ENCODE results near the gene MRPL37. TPM values are rescaled to one million over a fixed set of nuclear protein-coding genes. Genes with fewer than 3 reads are reported as not detected.
"Not testable (repeated sequence)": the region's sequence is repeated elsewhere in the genome, so short reads cannot be mapped to it uniquely, and the experiment has no call there.

The MRPL37 gene
- 144 TPM in 2 replicates for total RNA-seq (2014; rRNA removed; shearing (Covaris generic))

DNA sequence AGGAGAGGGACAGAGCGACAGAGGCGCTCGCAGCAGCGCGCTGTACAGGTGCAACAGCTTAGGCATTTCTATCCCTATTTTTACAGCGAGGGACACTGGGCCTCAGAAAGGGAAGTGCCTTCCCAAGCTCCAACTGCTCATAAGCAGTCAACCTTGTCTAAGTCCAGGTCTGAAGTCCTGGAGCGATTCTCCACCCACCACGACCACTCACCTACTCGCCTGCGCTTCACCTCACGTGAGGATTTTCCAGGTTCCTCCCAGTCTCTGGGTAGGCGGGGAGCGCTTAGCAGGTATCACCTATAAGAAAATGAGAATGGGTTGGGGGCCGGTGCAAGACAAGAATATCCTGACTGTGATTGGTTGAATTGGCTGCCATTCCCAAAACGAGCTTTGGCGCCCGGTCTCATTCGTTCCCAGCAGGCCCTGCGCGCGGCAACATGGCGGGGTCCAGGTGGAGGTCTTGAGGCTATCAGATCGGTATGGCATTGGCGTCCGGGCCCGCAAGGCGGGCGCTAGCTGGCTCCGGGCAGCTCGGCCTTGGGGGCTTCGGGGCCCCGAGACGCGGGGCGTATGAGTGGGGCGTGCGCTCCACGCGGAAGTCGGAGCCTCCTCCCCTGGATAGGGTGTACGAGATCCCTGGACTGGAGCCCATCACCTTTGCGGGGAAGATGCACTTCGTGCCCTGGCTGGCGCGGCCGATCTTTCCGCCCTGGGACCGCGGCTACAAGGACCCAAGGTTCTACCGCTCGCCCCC lies at the start of gene MRPL37, which contains the start of gene CYB5RL:
TSS of gene MRPL37 (plus strand) at position 403 of the 754 bp plus-strand sequence. CDS start at position 480, 77 bp downstream.
TSS of gene CYB5RL (minus strand) at position 266 of the 754 bp plus-strand sequence. CDS start 4,414 bp downstream, outside the sequence.
- DNase-seq (ENCODE audit: low read depth) = peak; percentile 96

DNA sequence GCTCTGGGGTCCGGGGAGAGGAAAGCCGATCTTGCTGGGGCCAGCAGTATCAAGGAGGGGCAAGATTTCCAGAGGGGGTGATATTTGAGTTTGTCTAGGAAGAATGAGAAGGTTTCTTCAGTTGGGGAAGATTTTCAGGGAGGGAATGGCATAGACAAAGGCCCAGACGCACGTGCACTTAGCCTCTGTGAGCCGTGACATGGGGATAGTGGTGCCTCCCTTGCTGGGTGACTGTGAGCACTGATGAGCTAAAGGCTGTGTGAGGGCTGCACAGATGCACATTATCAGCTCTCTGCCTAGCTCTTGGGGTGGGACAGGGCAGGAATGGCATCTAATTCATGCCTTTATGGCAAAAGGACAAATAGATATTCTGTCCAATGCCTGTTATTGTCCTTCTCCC lies 49.0 kb upstream of the MRPL37 start:
- DNase-seq (ENCODE audit: low read depth) = no peak

DNA sequence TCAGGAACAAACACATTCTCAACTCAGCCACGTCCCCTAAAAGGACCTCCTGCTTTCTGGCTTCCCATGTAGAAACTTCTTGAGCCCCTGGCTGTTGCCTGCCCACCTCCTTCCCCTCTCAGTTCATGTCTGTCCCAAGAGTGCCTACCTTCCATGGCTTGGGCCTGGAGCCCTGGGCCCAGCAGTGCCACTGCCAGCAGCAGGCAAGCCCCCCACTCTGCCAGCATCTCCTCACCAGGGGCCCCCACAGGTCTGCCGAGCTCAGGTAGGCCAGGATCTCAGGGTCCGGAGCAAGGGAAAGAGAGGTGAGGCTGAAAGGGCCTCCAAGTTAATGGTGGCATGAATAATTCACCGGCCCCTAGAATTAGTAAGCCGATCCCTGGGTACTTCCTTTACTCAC lies 47.3 kb upstream of the MRPL37 start, which contains the start of gene CDCP2:
TSS of gene CDCP2 (minus strand) at position 305 of the 400 bp plus-strand sequence. CDS start at position 227, 78 bp downstream.
- DNase-seq (ENCODE audit: low read depth) = no peak

DNA sequence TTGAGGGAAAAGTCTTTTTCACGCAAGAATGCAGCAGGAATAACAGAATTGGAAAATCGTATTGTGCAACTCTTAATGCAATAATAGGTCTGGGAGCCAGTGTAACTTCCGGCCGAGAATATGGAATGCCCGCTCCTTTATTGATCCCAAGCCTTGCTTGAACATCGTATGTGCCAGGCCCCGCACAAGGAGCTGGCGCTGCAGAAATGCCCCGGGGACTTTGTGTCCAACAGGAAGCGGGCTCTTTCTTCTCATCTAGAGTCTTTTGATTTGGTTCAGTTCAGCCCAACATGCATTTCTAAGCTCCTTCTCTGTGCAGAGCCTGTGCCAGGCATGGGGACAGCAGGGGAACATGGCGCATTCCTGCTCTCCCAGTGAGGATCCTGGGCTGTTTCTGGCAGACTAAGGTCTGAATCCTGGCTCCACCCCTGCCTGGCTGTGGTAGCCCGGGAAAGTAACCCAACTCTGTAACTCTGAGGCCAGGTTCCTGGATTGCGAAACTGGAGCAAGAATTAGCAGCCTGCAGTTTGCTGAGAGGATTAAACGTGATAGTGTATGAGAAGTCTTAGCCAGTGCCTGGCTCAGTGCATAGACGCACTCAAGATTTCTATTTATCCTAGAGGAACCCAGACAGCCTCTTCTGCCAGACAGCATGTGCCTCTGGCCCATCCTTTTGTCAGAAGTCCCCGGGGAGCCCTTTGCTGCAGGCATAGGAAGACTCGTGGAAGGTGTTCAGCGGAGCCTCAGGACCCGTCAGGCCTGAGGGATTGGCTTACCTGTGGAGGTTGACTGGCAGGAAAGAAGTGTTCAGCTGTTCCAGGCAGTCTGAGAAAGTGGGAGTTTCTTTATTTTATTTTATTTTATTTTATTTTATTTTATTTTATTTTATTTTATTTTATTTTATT lies 46.2 kb upstream of the MRPL37 start:
- DNase-seq (ENCODE audit: low read depth) = peak; percentile 55

DNA sequence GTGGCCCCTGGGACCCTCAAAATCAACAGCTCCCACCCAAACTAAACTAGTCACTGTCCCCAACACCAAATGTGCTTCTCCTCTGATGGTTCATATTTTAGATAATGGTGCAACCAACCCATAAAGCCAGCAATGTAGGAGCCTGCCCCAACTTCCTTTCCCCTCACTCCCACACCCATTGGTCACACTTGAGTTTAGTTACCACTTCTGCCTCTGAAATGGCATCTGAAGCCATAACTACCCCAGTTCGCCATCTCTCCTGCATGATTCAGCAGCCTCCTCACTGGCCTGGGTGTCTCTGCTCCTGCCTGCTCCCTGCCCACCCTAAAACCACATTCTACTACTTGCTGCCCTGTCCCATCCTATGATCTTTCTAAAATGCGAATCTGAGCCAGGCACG lies 43.8 kb upstream of the MRPL37 start:
- no peak for DNase-seq (ENCODE audit: low read depth)

DNA sequence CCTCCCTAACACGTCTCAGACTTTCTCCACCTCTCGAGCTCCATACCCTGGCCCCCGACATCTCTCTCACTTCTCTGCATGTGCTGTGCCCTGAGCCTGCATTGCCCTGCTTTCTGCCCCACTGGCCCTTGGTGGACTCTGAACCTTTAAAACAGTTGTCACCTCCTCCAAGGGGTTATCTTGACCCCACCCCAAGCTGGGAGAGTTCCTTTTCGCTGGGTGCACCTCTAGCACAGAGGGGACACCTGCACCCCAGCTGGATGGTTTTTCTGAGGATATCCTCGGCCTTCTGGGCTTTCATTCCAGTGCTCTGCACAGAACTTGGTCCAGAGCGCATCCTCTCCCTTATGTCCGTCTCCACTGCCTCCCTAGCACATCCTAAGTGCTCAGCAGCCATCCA lies 43.0 kb upstream of the MRPL37 start:
- no peak for DNase-seq (ENCODE audit: low read depth)

DNA sequence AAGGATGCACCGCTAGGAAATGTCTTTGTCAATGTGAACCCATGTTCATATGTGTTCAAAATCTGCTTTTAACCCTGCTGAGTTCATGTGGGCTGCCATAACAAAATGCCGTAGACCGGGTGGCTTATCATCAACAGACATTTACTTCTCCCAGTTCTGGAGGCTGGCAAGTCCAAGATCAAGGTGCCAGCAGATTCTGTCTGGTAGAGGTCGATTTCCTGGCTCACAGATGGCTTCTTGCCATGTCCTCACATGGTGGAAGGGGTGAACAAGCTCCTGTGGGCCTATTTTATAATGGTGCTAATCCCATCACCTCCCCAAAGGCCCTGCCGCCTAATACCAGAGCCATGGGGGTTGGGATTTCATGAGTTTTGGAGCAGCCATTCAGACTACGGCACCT lies 42.6 kb upstream of the MRPL37 start:
- no peak for DNase-seq (ENCODE audit: low read depth)

DNA sequence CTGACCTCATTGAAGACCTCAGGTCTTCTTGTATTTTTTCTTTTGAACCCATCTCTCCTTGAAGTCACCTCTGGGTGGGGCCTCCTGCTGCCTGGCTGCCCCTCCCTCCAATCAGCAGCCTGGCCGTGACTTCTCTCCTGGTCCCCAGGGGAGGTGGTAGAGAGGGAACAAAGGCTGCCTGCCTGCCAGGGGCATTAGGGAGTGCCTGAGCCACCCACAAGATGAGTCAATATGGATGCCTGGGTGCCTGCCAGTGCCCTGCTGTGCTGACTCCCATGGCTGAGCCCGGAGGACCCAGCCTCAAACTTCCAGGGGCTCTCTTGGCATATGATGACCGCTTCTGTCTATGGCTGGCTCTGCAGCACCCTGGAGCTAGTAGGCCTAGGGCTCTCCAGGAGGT lies 41.9 kb upstream of the MRPL37 start:
- peak; percentile 42 for DNase-seq (ENCODE audit: low read depth)

DNA sequence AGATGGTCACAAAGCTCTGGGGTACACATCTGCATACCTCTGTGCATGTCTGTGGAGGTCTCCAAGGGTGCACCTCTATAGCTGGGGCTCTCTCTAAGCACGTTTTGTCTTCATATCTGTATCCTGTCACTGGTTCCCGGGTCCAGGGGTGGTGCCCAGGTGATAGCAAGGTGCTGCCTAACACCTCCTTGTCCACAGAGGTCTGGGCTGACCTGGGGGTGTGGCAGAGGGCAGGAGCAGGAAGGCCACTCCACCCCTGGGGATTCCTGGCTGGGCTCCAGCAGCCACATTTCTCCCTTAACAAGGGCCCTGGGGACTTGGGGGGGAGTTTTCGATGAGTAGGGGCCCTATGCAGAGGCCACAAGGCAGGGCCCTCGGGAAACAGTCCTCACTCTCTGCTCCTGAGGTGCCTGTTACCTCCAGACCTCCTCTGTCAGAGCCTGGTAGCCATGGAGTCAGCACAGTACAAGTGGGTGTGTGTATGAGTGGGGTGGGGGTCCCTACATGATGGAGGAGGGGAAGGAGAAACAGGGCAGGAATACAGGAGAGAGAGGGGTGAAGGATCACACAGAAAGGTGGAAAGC lies 40.1 kb upstream of the MRPL37 start:
- no peak for DNase-seq (ENCODE audit: low read depth)

DNA sequence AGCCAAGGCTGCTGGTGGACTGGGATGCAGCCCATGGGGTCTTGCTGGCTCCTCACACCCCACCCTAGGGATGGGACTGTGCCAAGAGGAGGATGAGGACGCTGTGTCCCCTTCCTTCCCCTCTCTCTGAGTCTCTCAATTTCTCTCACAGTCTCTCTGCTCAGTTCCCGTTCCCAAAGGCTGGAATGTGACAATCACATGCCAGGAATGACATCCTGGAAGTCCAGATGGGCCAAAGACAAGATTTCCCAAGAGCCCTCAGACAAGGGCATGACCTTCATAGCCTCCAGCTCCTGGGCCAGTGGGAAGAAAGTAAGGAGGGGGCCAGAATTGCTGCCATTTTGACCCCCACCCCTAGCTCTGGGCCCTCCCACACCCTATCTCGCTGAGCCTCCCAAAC lies 39.6 kb upstream of the MRPL37 start:
- DNase-seq (ENCODE audit: low read depth) = no peak

DNA sequence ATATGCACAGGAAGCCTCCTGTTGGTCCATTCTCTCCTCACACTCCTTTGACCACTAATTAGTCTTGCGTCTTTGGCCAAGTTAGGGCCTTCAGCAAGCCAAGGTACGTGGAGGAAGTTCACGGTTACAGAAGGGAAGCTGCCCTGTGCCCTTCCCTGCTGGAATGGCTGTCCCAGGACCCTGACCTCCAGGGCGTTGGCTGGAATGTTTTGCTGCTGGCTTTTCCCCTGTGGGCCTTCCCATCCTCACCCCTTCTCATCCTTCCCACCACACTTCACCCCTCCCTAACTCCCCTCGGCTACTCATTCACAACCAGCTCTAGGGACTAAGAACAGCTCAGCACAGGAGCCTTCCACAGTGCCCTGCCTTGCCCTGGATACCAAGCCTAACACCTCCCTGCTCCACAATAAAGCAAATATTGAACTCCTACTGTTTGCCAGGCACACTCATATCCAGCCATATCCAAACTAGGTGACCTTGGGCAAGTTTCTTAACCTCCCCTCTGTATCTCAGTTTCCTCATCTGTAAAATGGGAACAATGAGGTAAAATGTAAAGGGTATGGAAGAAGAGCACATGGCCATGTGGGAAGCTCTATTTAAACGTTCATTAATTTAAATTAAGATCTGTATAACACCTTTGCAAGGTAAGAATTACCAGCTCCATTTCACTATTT lies 38.3 kb upstream of the MRPL37 start:
- DNase-seq (ENCODE audit: low read depth) = no peak

DNA sequence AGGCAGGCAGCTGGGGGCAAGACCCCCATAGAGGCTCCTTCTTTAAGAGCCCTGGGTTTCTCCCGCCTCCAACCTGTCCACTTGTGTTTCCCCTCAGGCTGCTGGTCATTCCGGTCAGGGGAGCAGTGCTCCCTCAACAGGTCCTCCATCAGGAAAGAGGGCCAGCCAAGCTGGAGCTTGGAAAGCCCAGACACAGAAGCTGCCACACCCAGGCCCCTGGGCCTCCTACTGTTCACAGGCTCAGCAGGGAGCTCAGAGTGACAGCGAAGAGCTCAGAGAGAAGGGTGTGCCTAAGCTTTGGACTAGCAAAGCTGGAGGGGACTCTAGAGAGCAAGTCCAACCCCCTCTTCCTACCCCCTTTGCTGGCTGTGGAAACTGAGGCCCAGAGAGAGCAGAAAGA lies 36.9 kb upstream of the MRPL37 start:
- DNase-seq (ENCODE audit: low read depth) = no peak

DNA sequence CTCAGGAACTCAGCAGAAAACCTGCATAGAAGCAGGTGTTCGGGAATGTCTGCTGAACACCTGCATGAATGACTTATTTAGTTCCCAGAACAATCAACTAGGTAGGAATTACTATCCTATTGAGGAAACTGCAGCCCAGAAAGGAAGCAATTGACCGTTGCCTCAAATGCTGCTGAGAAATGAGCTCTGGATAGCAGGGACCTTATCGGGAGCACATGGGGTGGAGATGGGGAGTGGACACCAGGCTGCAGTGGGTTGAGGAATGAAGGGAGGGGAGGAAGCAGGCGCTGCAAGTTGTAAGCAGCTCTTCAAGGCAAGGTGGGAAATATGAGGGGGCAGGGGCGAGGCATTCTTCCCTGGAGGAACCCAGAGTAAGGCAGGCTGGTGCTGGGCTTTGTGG lies 36.4 kb upstream of the MRPL37 start:
- DNase-seq (ENCODE audit: low read depth) = no peak

DNA sequence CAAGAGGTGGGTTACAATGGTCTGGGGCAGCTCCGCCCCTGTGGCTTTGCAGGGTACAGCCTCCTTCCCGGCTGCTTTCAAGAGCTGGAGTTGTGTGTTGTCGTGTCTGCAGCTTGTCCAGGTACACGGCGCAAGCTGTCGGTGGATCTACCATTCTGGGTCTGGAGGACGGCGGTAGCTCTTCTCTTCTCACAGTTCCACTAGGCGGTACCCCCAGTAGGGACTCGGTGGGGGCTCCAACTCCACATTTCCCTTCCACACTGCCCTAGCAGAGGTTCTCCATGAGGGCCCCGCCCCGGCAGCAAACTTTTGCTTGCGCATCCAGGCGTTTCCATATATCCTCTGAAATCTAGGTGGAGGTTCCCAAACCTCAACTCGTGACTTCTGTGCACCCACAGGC lies 34.8 kb upstream of the MRPL37 start:
- no peak for DNase-seq (ENCODE audit: low read depth)

DNA sequence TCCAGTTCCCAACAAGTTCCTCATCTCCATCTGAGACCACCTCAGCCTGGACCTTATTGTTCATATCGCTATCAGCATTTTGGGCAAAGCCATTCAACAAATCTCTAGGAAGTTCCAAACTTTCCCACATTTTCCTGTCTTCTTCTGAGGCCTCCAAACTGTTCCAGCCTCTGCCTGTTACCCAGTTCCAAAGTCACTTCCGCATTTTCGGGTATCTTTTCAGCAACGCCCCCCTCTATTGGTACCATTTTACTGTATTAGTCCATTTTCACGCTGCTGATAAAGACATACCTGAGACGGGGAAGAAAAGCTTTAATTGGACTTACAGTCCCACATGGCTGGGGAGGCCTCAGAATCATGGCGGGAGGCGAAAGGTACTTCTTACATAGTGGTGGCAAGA lies 33.6 kb upstream of the MRPL37 start:
- DNase-seq (ENCODE audit: low read depth) = not testable (repeated sequence)

DNA sequence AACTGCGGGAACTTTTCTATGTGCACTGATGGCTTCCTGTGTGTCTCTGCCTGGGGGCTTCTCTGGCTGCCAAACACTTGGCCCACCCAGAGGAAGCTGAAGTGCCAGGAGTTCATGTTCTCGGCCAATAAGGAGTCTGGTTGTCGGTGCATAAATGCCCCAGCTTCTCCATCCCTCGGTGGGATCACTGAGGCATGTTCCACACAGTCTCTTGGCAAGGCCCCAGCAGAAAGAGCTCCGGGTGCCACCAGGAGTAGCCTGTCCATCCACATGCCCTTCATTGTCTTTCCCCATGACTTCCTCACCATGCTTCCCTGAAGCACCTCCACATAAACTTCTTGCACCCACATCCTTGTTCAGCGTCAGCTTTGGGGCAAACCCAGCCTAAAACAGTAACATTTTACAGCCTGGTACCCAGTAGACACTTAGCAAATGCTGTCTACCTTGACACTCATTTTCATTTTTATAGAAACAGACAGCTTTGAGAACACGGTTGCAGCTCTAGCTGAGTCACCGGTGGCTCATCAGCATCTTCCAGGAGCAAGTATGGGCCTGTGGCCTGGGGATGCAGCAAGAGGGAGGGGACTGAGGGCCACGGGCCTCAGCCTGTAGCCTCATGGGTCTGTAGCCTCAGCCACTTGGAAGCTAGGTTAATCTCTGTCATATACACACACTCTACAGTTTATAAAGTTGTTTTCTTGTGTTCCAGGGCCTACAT lies 32.4 kb upstream of the MRPL37 start:
- DNase-seq (ENCODE audit: low read depth) = peak; percentile 46

DNA sequence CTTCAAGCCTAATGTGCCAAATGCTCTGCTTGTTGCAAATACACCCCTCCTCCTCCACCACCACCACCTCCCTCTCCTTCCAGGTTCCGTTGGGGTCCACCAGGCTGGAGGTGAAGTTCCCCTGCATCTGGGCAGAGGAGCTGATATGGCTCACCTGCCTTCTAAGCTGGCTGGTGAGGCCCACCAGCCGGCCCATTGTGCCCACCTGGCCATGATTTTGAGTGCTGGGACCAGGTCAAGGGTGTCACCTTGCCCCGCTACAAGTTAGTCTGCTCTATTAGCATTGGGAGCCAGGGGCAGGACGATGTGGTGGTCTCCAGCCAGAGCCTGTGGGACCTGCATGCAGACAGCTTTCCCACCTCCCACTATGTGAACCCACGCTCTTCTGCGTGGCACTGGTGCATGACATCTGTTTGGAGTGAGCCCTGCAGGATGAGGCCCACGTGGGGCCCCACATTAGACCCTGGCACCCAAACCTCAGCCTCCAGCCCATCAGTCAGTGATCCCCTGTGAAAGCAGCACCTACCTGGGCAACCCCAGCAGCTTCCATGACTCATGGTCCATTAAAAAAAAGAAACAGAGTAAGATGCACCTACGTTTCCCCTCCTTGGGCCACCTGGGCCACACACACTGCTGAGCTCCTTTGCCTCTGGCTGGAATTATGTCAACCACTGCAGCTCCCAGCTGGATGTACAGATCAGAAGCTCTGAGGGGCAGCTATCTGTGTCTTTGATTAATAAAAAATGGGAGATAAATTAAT lies 31.6 kb upstream of the MRPL37 start:
- no peak for DNase-seq (ENCODE audit: low read depth)

DNA sequence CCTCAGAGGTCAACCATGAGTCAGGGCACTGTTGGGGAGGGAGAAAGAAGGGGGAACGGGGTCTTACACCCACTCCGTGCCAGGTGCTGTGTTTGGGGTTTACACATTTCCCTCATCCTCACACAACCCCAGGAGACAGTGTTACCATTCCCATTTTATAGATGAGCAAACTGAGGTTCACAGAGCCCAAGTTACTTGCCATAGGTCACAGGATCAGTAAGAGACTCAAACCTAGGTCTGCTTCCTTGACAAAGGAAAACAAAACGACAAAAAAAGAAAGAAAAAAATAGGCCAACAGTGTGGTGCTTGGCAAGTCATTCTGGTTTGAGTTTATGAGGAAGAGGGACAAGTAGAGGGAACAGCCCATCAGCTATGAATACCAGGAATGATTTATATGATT lies 30.9 kb upstream of the MRPL37 start:
- no peak for DNase-seq (ENCODE audit: low read depth)

DNA sequence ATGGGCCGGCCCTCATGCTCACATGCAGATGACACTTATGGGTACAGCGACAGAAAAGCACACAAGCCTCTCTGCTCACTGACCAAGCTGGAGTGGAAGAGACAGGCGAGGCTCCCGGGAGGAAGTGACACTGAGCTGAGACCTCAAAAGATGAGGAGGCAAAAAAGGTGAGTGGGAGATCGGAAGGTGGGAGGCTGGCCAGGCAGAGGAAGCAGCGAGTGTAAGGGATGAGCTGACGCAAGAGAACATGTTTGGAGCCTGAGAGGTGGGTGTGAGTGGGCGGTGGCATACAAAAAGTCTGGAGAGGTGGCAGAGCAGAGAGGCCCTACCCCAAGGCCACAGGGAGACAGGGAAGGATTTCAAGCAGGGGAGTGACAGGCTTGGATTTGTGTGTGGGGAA lies 29.0 kb upstream of the MRPL37 start:
- DNase-seq (ENCODE audit: low read depth) = no peak

DNA sequence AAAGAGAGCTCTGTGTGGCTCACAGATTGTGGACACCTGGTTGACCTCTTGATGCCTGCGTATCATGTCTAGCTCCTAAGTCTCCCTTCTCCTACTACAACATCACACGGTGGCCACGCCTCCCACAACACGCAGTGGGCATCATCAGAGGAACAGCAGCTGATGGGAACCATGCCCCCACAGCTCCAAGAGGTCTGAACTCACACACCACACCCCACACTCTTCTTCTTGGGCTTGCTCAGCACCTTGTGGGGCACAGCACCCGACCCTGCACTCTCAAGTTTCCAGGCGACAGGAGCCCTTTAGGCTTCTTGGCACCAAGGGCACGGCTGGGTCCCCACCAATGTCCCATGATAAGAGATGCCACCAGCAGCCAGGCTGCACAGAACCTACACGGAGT lies 28.4 kb upstream of the MRPL37 start:
- DNase-seq (ENCODE audit: low read depth) = no peak
